Umbilical cord (tissue), 2 donors: Measurements from ENCODE around the gene TRIP10. TPM values are rescaled to one million over a fixed set of nuclear protein-coding genes. Genes with fewer than 3 reads are reported as not detected.
"Not testable (repeated sequence)": the region's sequence is repeated elsewhere in the genome, so short reads cannot be mapped to it uniquely, and the experiment has no call there.

Experiments
- DNase-seq: peaks from one replicate; pipeline ENCODE4 v3.0.0-alpha.2; 2015; ENCODE audit warnings: low spot score
- total RNA-seq: library from RNA; depleted of rRNA; stranded (reverse); fragments of >200 nt; gene quantifications from one replicate; pipeline ENCODE4 v1.2.3, GENCODE V29; 2014; ENCODE audit warnings: low replicate concordance; ENCODE audit not compliant: insufficient read depth

TRIP10 gene
- total RNA-seq, 1 donor from 2014 or later = 79.2 TPM

- no peak for DNase-seq
These were observed 55.4 kb downstream of the TRIP10 start for GRCh38 chr19:6794686-6795431.

GRCh38 chr19:6796278-6796677, 56.8 kb downstream of the TRIP10 start:
- no peak for DNase-seq

DNA sequence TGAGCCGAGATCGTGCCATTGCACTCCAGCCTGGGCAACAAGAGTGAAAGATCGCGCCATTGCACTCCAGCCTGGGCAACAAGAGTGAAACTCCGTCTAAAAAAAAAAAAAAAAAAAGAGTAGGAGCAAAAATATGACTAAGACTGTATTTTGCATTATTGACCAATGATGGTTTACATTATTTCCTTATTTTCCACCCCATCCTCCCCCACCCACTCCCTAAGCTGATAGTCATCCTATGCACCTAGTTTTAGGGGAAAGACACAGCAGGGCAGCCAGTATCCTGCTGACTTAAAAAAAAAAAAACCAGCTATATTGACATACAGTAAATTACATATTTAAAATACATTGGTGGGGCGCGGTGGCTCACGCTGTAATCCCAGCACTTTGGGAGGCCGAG, 58.2 kb downstream of the TRIP10 start:
- DNase-seq = no peak

DNA sequence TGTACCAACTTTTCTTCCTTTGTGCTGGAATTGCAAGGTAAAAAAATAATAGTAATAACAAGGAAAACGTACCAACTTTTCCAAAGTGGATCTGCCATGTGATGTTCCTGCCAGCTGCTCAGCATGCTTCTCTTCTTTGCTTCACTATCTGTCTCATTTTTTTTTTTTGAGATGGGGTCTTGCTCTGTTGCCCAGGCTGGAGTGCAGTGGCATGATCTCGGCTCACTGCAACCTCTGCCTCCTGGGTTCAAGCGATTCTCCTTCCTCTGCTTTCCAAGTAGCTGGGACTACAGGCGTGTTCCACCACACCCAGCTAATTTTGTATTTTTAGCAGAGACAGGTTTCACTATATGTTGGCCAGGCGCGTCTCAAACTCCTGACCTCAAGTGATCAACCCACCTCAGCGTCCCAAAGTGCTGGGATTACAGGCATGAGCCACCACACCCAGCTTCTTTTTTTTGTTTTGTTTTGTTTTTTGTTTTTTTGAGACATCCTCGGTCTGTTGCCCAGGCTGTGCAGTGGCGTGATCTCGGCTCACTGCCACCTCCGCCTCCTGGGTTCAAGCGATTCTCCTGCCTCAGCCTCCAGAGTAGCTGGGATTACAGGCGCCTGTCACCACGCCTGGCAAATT, 60.8 kb downstream of the TRIP10 start:
- not testable (repeated sequence) for DNase-seq

- DNase-seq = no peak
These were observed 61.6 kb downstream of the TRIP10 start for GRCh38 chr19:6800991-6801484.

Other genes with a start within 250 kb of the TRIP10 start
- gene TUBB4A, start 237.4 kb upstream of the TRIP10 start, total RNA-seq = not detected
- gene TNFSF9, start 208.7 kb upstream of the TRIP10 start, total RNA-seq = not detected
- not detected for gene CD70, start 148.5 kb upstream of the TRIP10 start, total RNA-seq
- 0.72 TPM for gene TNFSF14, start 69.5 kb upstream of the TRIP10 start, total RNA-seq
- gene C3, start 19.0 kb upstream of the TRIP10 start, total RNA-seq = 48.4 TPM
- 36.8 TPM for gene GPR108, start 2.1 kb upstream of the TRIP10 start, total RNA-seq
- 6.3 TPM for gene SH2D3A, start 27.8 kb downstream of the TRIP10 start, total RNA-seq
- 8.2 TPM for gene VAV1, start 33.0 kb downstream of the TRIP10 start, total RNA-seq
- gene ADGRE1, start 147.9 kb downstream of the TRIP10 start, total RNA-seq = 13.2 TPM